ENCODE measurements around the gene CDCA4.

- TF ChIP-seq EP300 (IDR thresholded peaks at IDR 0.05; ENCODE audit: borderline replicate concordance) = no peak
- TF ChIP-seq YY1 (IDR thresholded peaks at IDR 0.05; ENCODE audit: low read depth) = no peak
- TF ChIP-seq TAF1 (IDR thresholded peaks at IDR 0.05; ENCODE audit: low read depth) = no peak
- no peak for TF ChIP-seq EGR1 (IDR thresholded peaks at IDR 0.05)
- no peak for TF ChIP-seq NFIC (IDR thresholded peaks at IDR 0.05)
- TF ChIP-seq RAD21 (IDR thresholded peaks at IDR 0.05; ENCODE audit: low read depth) = no peak
- TF ChIP-seq CEBPB (IDR thresholded peaks at IDR 0.05) = no peak
- no peak for TF ChIP-seq MAX (IDR thresholded peaks at IDR 0.05)
- no peak for TF ChIP-seq CREB1 (IDR thresholded peaks at IDR 0.05; ENCODE audit: low read depth)
- no peak for TF ChIP-seq FOXM1 (IDR thresholded peaks at IDR 0.05; ENCODE audit: borderline replicate concordance, low read depth)
- TF ChIP-seq, protein P1, sequence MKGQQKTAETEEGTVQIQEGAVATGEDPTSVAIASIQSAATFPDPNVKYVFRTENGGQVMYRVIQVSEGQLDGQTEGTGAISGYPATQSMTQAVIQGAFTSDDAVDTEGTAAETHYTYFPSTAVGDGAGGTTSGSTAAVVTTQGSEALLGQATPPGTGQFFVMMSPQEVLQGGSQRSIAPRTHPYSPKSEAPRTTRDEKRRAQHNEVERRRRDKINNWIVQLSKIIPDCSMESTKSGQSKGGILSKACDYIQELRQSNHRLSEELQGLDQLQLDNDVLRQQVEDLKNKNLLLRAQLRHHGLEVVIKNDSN (IDR thresholded peaks at IDR 0.05) = no peak
- TF ChIP-seq REST (IDR thresholded peaks at IDR 0.05; ENCODE audit: low read depth) = no peak
- TF ChIP-seq ZBTB7A (IDR thresholded peaks at IDR 0.05; ENCODE audit: low read depth) = no peak
Observed at GRCh38 chr14:105007593-105008264, 13.2 kb downstream of the CDCA4 start.
